GM19467 (cell line): Measurements from ENCODE around the gene LIG1.

ENCODE experiments used
- ATAC-seq: cut with Tn5 transposase; IDR thresholded peaks from one replicate; pipeline ENCODE4 v1.9.1; 2021; ENCODE audit warnings: mild to moderate bottlenecking, moderate library complexity; ENCODE audit not compliant: unreplicated experiment

The LIG1 gene

DNA sequence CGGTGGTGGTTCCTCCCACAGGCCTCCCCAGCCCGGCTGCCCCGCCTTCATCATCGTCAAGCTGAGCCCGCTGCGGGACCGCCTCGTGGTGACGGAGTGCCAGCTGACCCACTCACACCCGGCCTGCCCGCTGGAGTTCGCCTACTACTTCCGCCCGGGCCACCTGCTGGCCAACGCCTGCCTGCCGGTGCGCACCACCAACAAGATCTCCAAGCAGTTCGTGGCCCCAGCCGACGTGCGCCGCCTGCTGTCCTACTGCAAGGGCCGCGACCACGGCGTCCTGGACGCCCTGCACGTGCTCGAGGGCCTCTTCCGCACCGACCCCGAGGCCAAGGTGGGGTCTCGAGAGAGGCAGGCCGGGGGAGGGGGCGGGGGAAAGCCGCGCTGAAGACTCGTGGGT, 12.3 kb upstream of the LIG1 start:
- ATAC-seq = no peak

DNA sequence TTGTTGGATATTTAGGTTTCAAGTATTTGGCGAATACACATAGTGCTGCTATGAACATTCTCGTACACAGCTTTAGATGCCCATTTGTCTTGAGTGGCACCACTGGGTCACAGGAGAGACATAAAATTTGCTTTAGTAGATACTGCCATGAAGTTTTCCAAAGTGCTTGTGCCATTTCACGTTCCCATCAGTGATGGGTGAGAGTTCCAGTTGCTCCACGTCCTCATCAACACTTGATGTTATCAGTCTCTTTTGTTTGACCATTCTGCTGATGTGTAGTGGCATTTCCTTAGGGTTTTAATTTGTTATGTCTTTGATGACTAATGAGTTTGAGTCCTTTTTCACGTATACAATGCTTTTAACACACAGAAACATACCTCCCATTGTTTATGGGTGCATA, 11.4 kb upstream of the LIG1 start:
- no peak for ATAC-seq

DNA sequence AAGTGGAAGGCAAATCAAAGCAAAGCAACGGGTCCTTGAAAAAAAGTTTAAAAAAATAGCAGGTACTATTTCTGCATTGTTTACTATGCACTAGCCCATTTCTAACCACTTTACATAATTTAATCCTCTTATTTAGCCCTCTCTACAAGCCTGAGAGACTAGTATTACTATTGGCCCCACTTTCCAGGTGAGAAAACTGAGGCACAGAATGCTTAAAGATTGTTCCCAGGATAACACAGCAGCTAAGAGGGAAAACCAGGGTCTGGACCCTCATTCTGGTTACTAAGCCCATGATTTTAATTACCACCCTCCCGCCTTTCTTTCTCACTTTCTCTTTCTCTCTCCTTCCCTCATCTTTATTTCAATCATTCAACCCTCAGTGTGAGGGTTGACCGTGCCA, 6.1 kb upstream of the LIG1 start:
- no peak for ATAC-seq

DNA sequence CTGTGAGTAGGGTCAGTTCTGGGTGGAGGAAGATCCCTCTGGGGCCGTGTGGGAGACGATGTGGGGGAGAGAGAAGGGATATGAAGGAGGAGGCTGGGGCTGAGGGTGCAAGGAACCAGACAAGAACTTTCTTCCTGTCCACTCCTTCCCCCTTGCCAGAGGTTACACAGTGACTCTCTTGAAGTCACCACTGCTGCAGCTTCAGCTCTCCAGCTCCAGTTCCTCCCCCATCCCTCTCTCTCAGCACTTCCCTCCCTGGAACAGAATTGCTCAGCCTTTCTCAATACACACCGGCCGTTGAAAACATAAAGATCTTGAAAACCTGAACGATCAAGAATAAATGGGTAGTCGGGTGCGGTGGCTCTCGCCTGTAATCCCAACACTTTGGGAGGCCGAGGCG, 5.4 kb upstream of the LIG1 start:
- ATAC-seq = no peak

DNA sequence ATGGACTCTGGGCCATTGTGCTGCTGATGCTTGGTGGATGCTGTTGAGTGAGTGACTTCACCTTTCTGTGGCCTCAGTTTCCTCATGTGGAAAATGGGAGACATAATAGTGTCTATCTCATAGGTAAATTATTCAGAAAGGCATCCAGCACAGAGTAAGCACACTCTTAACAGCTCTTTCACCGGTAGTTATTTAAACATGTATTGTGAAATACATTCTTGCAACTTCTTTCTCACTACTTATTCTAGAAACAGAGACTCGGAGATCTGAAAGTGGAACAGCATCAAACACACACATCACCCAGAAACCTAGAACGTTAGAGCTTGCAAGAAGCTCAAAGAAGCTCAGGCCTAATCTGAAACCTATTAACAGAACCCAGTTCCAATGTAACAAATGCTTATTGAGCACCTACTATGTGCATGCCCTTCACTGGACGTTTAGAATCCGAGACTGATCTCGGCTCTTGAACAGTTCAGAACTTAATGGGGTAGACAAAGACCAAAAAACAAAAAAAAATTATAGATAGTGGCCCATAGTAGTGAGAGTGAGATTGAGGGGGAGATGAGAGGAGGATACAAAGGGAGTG, 4.4 kb upstream of the LIG1 start:
- no peak for ATAC-seq

DNA sequence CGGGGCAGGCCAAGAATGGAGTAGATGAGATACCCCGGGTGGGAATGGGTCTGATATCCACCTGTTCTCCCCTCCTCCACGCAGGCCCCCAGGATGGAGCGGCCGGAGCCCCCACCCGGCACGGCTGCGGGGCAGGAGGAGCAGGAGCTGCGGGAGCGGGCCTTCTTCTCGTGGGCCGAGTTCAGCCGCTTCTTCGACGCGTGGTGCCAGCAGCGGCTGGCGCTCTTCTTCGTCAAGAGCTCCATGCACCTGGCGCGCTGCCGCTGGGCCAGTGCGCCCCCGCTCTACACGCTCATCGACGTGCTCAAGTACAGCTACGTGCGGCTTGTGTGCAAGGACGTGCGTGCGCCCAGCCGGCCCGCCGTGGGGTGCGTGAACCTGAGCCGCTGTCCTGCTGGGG, 1.6 kb upstream of the LIG1 start:
- ATAC-seq = no peak

DNA sequence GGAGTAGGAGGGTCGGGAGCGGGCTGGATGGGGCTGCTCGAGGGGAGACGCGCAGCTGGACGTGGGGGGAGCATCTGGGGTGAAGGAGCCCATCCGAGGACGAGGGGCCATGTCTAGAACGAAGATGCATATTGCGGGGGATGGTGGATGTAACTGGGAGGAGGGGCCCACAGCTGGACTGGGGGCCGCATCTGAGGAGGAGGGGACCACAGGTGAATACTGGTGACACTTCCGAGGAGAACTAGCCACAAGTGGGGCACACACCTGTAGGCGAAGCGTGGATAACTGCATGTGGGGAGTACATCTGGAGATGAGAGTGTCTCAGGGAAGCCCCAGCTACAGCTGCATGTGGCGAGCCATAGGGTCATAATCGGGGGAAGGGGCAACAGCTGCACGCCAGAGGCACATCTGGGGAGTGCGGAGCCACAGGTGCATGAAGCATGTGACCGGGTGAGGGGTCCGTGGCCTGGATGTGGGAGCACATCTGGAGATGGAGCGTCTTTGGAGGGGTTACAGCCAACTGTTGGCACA, 738 bp upstream of the LIG1 start:
- ATAC-seq = no peak

DNA sequence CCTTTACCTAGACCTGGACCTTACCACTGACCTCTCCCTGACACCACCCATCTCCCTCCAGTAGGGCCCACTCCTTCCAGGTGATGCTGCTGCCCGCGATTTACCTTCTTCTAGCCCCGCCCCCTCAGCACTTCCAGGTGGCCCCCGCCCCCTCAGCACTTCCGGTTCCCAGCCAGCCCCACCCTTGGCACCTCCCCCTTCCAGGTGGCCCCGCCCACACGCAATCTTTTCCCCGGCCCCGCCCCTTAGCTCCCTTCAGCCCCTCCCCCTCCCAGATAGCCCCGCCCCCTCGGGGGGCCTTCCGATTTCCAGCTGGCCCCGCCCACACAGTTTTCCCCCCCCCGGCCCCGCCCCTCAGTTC, 586 bp downstream of the LIG1 start:
- no peak for ATAC-seq

DNA sequence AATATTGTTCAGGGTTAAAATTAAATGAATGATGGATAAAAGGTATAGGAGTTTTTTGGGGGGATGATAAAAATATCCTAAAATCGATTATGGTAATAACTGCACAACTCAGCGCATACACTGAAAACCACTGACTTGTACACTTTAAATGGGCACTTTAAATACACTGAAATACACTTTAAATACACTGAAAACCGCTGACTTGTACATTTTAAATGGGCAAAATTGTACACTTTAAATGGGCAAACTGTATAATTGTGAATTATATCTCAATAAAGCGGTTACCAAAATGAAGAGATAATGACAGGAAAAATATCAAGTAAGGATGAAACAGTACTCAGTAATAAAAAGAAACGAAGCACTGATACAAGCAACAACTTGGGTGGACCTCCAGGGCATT, 1.5 kb downstream of the LIG1 start:
- no peak for ATAC-seq

DNA sequence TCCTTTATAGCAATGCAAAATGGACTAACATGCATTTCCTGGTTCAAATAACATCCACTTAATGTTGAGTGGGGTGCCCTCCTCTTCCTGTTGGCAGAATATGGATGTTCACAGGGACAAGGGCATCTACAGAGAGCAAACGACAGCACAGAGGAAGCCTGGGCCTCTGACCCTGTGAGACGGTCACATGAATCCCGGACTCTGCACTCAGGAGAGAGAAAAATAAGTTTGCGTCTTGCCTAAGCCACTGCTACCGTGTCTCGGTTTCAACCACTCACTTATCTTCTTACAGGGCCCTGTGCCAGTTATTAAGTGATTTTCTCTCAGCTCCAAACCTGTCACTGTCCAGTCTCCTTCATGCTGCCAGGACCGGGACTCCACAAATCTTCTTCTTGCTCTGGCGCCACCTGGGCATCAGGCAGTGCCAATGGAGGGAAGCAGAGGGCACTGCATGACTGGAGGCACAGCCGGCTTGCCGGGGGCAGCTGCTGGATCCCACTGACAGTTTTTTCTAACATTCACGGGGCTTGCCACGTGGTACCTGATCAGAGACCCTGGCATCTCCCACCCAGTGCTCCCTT, 11.8 kb downstream of the LIG1 start:
- no peak for ATAC-seq

DNA sequence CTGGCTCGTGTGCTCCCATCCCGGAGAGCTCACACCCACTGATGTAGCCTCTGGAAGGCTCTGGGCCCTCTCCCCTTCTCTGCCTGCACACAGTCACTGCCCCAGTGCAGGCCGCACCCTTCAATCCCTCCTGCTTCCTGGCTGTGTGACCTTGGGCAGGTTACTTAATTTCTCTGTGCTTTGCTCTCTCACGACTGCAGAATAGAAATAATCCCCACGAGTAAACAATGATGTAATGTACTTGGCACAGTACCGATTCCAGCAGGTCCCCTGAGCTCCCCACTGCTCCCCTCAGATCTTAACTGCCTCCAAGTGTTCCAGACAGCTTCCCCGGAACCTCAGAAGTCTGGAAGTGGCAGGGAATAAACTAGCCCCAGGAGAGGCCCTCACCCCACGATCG, 16.1 kb downstream of the LIG1 start:
- ATAC-seq = no peak

DNA sequence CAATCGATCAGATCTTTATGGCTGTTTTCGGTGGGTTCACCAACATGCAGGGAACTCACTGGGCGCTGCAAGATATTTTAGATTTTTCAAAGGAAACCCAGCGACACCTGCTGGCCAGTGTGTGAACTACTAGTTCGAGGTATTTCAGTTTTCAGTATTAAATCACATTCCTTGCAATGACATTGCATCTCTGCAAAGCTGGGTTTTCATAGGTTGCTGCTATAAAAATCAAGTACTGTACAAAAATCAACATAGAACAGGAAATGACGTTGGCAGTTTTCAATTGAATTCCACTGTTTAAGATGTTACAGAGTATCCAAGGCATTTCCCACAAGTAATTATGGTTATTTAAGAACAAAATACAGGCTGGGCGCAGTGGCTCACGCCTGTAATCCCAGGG, 17.6 kb downstream of the LIG1 start:
- ATAC-seq = no peak

DNA sequence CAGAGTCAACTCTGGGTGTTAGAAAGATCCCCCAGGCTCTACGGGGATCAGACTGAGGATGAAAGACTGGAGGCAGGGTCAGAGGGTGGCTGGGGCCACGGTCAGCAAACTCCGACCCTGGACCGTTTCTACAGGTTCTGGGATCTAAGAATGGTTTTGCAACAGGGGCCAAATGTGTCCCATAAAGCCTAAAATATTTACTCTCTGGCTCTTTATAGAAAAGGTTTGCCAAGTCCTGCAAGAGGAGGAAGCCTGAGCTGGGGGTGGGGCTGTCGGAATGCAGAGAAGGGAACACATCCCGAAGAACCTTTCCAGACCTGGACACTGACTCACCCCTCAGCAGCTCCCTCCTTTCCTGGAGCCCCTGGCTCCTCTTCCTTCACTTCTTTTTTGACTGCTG, 20.7 kb downstream of the LIG1 start:
- ATAC-seq = no peak

DNA sequence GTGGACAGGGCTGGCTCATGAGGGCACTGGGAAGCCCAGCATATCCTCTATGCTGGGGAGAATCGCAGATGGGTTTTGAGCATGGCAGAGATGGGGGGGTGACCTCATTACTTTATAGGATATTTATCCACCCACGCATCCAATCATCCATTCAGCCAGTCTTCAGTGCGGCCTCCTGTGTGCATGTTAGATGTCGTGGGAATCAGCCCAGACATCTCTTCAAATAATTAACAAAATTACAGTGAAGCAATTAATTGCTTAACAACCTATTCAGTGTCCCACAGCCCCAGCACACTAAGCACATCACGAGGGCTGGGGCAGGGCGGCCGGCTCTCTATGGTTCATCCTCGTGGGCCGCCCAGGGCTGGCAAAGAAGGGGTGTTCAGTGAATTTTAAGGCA, 21.6 kb downstream of the LIG1 start:
- ATAC-seq = no peak

DNA sequence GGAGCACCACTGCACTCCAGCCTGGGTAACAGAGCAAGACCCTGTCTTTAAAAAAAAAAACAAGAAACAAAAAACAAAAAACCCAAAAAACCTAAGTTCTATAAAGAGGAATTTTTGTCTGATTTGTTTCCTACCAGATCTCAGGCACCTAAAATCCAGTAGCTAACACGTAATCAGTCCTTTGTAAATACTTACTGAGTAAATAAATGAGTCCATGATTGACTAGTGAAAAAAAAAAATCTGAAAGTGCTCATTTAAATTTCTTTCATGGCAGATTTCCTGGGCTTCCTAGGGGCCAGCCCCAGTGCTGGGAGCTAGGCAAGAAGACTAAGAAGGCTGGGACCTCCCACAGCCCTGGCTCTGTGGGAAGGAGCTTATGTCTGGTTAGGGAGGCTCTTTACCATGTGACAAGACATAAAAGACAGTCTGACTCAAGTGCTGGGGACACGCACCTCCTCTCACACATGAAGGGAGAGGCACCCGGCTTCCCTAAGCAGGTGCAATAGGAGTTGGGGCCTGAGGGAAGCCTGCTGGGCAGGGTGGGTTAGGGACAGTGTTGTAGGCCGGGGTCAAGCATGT, 22.5 kb downstream of the LIG1 start:
- ATAC-seq = no peak

DNA sequence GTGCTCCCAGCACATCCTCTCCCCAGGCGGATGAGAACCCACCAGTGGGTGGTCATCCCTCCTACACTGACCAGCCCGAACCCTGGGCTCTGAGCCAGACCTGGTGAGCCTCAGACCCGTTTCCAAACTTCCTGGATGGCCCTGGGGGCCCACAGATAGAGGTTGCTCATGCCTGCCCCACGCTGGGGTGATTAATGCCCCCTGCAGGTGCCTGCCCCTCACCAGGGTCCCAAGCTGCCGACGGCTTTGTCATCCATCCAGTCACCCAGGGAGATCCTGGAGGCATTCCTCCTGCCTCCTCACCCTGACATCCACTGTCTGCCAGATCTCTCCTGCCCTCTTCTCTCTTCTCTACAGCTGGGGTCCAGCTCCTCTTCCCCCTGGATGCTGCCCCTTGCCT, 31.1 kb downstream of the LIG1 start:
- no peak for ATAC-seq

DNA sequence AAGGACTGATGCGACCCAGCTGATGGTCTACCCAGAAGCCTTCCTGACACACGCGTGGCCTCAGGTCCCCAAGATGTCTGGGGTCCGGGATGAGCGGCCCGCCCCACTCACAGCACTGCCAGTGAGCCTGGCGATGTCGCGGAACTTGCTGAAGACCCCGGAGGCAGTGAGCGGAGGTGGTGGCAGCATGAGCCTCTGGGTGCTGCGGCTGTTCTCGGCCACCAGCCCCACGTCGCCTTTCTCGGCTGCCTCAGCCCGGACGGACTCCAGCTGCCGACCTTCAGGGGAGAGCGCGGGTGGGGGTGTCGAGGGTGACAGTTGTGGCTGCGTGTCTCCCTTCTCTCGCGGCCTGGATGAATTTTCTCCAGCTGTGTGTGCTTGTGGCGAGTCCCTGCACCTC, 32.7 kb downstream of the LIG1 start:
- ATAC-seq = no peak

DNA sequence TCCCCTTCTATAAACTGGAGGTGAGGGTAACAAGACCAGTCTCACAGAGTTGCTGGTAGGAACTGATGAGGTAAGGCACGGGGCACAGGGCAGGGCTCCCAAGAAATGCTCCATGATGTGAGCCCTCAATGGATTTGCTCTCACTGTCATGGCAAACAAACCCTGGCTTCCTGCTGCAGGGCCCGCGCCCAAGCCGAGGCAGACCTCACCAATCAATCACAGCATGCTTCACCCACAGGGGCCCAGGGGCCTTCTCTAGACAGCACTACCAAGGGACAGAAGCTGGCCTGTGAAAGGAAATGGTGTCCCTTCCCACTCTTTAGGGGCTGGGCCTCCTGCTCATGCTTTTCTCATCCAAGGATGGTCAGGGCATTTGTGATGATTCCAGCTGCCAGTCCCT, 33.6 kb downstream of the LIG1 start:
- ATAC-seq = no peak

DNA sequence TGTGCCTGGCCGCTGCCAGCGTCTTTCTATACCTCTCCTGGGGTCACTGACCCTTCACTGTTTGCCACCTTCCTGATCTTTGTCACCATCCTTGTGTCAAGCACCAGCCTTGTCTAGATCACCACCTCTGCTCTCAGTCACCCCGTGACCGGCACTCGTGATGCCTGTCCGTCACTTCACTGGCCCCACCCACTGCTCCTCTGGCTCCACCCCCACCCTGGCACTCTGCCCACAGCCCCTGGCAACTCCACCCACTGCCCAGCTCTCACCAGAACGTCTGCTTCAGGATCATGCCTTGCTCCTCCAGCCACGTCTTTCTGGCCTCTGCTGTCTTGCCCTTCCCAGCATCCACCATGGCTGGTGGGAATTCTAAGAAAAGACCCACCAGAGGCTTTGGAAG, 34.7 kb downstream of the LIG1 start:
- ATAC-seq = no peak

DNA sequence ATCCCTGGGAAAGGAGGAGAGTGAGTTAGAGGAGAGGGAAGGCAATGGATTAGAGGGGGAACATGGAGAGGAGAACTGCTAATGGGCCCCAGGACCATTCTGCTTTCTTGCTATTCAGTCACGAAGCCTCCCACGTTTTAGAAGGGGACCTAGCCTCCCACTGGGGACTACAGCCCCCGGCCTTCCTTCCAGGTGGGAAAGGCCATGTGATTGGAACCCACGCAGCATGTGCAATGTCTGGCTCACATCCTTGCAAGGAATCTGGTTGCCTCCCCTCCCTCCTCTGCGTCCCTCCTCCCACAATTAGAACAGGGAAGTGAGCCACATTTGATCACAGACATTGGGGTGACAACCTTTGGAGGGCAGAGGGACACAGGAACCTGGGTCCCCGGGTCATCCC, 37.0 kb downstream of the LIG1 start:
- ATAC-seq = no peak

DNA sequence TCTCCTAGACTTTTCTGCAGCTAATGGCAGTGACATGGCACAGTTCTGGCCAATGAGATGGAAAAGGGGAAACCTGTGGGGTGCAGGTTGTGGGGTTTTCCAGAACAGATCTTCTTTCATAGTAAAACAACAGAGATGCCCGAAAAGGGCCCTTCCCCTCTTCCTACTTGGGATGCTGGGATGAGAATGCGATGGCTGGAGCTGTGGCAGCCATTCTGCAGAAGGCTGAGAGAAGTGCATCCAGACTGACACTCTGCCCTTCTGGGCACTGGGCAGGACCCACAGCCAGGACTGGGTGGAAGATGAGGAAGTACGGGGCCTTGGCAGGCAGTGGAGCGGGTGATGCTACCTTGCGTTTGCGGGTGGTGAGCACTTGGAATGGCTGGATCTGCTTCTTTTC, 42.6 kb downstream of the LIG1 start:
- no peak for ATAC-seq

DNA sequence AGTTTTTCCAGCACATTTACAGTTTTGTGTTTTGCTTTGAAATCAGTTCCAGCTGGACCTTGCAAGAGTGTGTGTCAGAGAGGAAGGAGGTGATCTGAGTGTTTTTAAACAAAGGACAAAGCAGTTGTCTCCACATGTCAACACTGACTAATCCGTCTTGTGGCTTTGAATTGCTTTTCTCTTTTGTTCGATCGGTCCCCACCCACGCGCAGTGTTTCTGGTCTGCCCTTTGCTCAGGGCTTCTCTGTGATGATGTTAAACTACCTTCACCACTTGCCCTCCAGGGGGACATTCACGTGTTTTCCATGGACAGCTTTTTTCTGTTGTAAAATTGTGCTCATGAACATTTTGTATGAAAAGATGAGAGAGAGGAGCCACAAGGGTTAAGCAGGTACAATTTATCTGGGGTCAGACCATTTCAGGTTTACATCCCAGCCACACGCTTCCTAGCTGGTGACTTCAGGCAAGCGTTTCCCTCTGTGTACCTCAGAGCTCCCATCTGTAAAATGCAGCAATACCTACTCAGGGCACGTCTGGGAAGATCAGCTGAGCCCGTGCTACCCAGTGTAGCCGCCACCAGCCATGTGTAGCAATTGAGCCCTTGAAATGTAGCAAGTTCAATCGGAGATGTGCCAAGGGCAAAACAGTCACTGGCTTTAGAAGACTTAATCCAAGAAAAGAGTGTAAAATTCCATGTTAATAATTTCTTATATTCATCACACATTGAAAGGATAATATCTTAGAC, 46.1 kb downstream of the LIG1 start:
- ATAC-seq = no peak
